ENCODE data around the gene NFASC. TPM values are rescaled to one million over a fixed set of nuclear protein-coding genes. Genes with fewer than 3 reads are reported as not detected.

Gene NFASC
- total and polyA plus RNA-seq, 2 experiments from 2014 or later = 46.3 to 54.7 TPM

GRCh38 chr1:204896023-204896422, 25.4 kb downstream of the NFASC start:
- no peaks in the 10 kb centered on the region for H3K36me3 ChIP-seq (ENCODE audit: low read depth)
- peaks cover 87% of the 10 kb centered on the region for H3K79me2 ChIP-seq (ENCODE audit: insufficient read depth)
- WGBS, 2 experiments (ENCODE audit: low coverage in 1 of 2, low lambda C conversion rate in 2 of 2, missing lambda C conversion rate in 2 of 2) = 97 to 98% methylated on average over 6 of the region's 6 CpGs
- no peak overlapping the region for H3K27ac ChIP-seq
- H3F3A ChIP-seq (ENCODE audit: insufficient read depth) = peaks cover 40% of the 10 kb centered on the region
- H3K4me3 ChIP-seq = no peak overlapping the region
- peaks cover 48% of the 10 kb centered on the region for H3K4me1 ChIP-seq (ENCODE audit: insufficient read depth)
- no peak for TF ChIP-seq EZH2phosphoT487 (IDR thresholded peaks at IDR 0.05; ENCODE audit: insufficient read depth, low read depth)
- TF ChIP-seq EZH2 (IDR thresholded peaks at IDR 0.05; ENCODE audit: insufficient read depth, poor library complexity, severe bottlenecking) = no peak
- H3K9ac ChIP-seq = no peak overlapping the region
- no peaks in the 10 kb centered on the region for H3K27me3 ChIP-seq (replicated peaks; ENCODE audit: insufficient read depth)
- no peaks in the 10 kb centered on the region for H3K9me3 ChIP-seq (ENCODE audit: low read depth)
- no peak for DNase-seq
- in situ Hi-C loops (cut with MboI) = no loop called here
- no peaks in the 10 kb centered on the region for H3K9me2 ChIP-seq (ENCODE audit: insufficient read depth)
- H3K4me2 ChIP-seq (ENCODE audit: unreplicated experiment) = no peak overlapping the region
- H4K20me1 ChIP-seq (ENCODE audit: insufficient read depth) = peaks cover 4% of the 10 kb centered on the region
- no peak overlapping the region for H2AFZ ChIP-seq

- Histone ChIP-seq H3K27ac (no peak overlapping the region), H3K4me2 (ENCODE audit: unreplicated experiment) (no peak overlapping the region), H4K20me1 (ENCODE audit: insufficient read depth) (peaks cover 4% of the 10 kb centered on the region), H3K36me3 (ENCODE audit: low read depth) (no peaks in the 10 kb centered on the region), H3K9me2 (ENCODE audit: insufficient read depth) (no peaks in the 10 kb centered on the region), H3F3A (ENCODE audit: insufficient read depth) (peaks cover 40% of the 10 kb centered on the region), H3K4me1 (ENCODE audit: insufficient read depth) (peaks cover 40% of the 10 kb centered on the region), H3K79me2 (ENCODE audit: insufficient read depth) (peaks cover 89% of the 10 kb centered on the region), H2AFZ (no peak overlapping the region), H3K9me3 (ENCODE audit: low read depth) (no peaks in the 10 kb centered on the region), H3K9ac (no peak overlapping the region), H3K4me3 (no peak overlapping the region), H3K27me3 (replicated peaks; ENCODE audit: insufficient read depth) (no peaks in the 10 kb centered on the region)
- no peak for DNase-seq
- 87 to 91% methylated on average over 5 of the region's 5 CpGs for WGBS, 2 experiments (ENCODE audit: low coverage in 1 of 2, low lambda C conversion rate in 2 of 2, missing lambda C conversion rate in 2 of 2)
- in situ Hi-C loops (cut with MboI) = no loop called here
- TF ChIP-seq EZH2 (IDR thresholded peaks at IDR 0.05; ENCODE audit: insufficient read depth, poor library complexity, severe bottlenecking) (no peak), EZH2phosphoT487 (IDR thresholded peaks at IDR 0.05; ENCODE audit: insufficient read depth, low read depth) (no peak)
Measured at GRCh38 chr1:204896787-204897469, 26.3 kb downstream of the NFASC start.

- peaks cover 3% of the 10 kb centered on the region for H3F3A ChIP-seq (ENCODE audit: insufficient read depth)
Measured at GRCh38 chr1:204900721-204901120, 30.1 kb downstream of the NFASC start.

GRCh38 chr1:204902671-204903070, 32.0 kb downstream of the NFASC start:
- Histone ChIP-seq H3K36me3 (ENCODE audit: low read depth) (no peaks in the 10 kb centered on the region), H3K9ac (no peak overlapping the region), H3K4me2 (ENCODE audit: unreplicated experiment) (no peak overlapping the region), H3K9me2 (ENCODE audit: insufficient read depth) (no peaks in the 10 kb centered on the region), H3K9me3 (ENCODE audit: low read depth) (no peaks in the 10 kb centered on the region), H4K20me1 (ENCODE audit: insufficient read depth) (peaks cover 4% of the 10 kb centered on the region; the same call in 1 of the 2 replicates), H3K4me1 (ENCODE audit: insufficient read depth) (no peaks in the 10 kb centered on the region), H3F3A (ENCODE audit: insufficient read depth) (no peaks in the 10 kb centered on the region), H3K27ac (no peak overlapping the region), H3K79me2 (ENCODE audit: insufficient read depth) (peaks cover 98% of the 10 kb centered on the region), H2AFZ (no peak overlapping the region), H3K4me3 (no peak overlapping the region), H3K27me3 (replicated peaks; ENCODE audit: insufficient read depth) (no peaks in the 10 kb centered on the region)
- WGBS, 2 experiments (ENCODE audit: low coverage in 1 of 2, low lambda C conversion rate in 2 of 2, missing lambda C conversion rate in 2 of 2) = 65 to 66% methylated on average over 6 of the region's 6 CpGs
- no peak for DNase-seq
- in situ Hi-C loops (cut with MboI) = no loop called here
- no peak for TF ChIP-seq EZH2 (IDR thresholded peaks at IDR 0.05; ENCODE audit: insufficient read depth, poor library complexity, severe bottlenecking)
- no peak for TF ChIP-seq EZH2phosphoT487 (IDR thresholded peaks at IDR 0.05; ENCODE audit: insufficient read depth, low read depth)

More at GRCh38 chr1:204900721-204901120, 30.1 kb downstream of the NFASC start:
- Histone ChIP-seq H3K79me2 (ENCODE audit: insufficient read depth) (peaks cover 98% of the 10 kb centered on the region), H4K20me1 (ENCODE audit: insufficient read depth) (peaks cover 4% of the 10 kb centered on the region), H3K27me3 (replicated peaks; ENCODE audit: insufficient read depth) (no peaks in the 10 kb centered on the region), H3K27ac (no peak overlapping the region), H3K4me2 (ENCODE audit: unreplicated experiment) (no peak overlapping the region), H3K4me3 (no peak overlapping the region), H3K9ac (no peak overlapping the region), H3K9me2 (ENCODE audit: insufficient read depth) (no peaks in the 10 kb centered on the region), H3K36me3 (ENCODE audit: low read depth) (no peaks in the 10 kb centered on the region), H3K9me3 (ENCODE audit: low read depth) (no peaks in the 10 kb centered on the region), H2AFZ (no peak overlapping the region), H3K4me1 (ENCODE audit: insufficient read depth) (peaks cover 2% of the 10 kb centered on the region; the same call in 1 of the 2 replicates)
- WGBS, 2 experiments (ENCODE audit: low coverage in 1 of 2, low lambda C conversion rate in 2 of 2, missing lambda C conversion rate in 2 of 2) = 52 to 53% methylated on average over 2 of the region's 2 CpGs
- no peak for DNase-seq
- TF ChIP-seq EZH2 (IDR thresholded peaks at IDR 0.05; ENCODE audit: insufficient read depth, poor library complexity, severe bottlenecking) = no peak
- TF ChIP-seq EZH2phosphoT487 (IDR thresholded peaks at IDR 0.05; ENCODE audit: insufficient read depth, low read depth) = no peak
- in situ Hi-C loops (cut with MboI) = no loop called here

Data from GM23248 (cell line).